ENCODE data around the gene ELF3. TPM values are rescaled to one million over a fixed set of nuclear protein-coding genes. Genes with fewer than 3 reads are reported as not detected.

The ELF3 gene
- total RNA-seq, 1 donor: under 0.01 TPM

DNA sequence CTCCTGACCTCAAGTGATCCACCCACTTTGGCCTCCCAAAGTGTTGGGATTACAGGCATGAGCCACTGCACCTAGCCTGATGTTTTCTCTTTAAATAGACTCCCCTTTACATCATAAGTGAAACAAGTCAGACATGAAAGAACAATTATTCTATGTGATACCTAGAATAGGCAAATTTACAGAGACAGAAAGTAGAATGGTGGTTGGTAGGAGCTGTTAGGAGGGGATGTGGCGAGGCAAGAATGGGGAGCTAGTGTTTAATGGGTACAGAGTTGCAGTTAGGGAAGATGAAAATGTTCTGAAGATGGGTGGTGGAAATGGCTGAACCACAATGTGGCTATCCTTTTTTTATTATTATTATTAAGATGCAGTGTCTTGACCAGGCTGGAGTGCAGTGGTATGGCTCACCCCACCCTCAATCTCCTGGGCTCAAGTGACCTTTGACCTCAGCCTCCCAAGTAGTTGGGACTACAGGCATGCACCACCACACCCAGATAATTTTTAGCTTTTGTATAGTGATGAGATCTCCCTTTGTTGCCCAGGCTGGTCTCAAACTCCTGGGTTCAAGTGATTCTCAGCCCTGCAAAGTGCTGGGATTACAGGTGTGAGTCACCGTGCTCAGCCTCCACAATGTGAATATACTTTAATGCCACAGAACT, 28.4 kb downstream of the ELF3 start:
- Histone ChIP-seq H3K4me3 (ENCODE audit: insufficient read depth, low read length) (no peak overlapping the region), H4K20me1 (ENCODE audit: insufficient read depth, low read length) (no peaks in the 10 kb centered on the region), H3K27me3 (ENCODE audit: insufficient read depth, low read length) (no peaks in the 10 kb centered on the region), H2AFZ (ENCODE audit: low read length) (no peak overlapping the region), H3K27ac (ENCODE audit: low read depth, low read length) (no peak overlapping the region), H3K36me3 (ENCODE audit: insufficient read depth, low read length) (no peaks in the 10 kb centered on the region), H3K4me1 (ENCODE audit: insufficient read depth, low read length) (peaks cover 18% of the 10 kb centered on the region), H3K79me2 (ENCODE audit: insufficient read depth, low read length) (no peaks in the 10 kb centered on the region), H3K9me3 (ENCODE audit: low read depth, low read length) (no peaks in the 10 kb centered on the region), H3K4me2 (ENCODE audit: insufficient read depth, low read length) (no peak overlapping the region)
- TF ChIP-seq, protein P1, sequence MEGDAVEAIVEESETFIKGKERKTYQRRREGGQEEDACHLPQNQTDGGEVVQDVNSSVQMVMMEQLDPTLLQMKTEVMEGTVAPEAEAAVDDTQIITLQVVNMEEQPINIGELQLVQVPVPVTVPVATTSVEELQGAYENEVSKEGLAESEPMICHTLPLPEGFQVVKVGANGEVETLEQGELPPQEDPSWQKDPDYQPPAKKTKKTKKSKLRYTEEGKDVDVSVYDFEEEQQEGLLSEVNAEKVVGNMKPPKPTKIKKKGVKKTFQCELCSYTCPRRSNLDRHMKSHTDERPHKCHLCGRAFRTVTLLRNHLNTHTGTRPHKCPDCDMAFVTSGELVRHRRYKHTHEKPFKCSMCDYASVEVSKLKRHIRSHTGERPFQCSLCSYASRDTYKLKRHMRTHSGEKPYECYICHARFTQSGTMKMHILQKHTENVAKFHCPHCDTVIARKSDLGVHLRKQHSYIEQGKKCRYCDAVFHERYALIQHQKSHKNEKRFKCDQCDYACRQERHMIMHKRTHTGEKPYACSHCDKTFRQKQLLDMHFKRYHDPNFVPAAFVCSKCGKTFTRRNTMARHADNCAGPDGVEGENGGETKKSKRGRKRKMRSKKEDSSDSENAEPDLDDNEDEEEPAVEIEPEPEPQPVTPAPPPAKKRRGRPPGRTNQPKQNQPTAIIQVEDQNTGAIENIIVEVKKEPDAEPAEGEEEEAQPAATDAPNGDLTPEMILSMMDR (IDR thresholded peaks at IDR 0.05; ENCODE audit: extremely low read depth, low read depth, low read length): no peak
- DNase-seq (ENCODE audit: insufficient read length, low spot score, missing footprints): no peak

DNA sequence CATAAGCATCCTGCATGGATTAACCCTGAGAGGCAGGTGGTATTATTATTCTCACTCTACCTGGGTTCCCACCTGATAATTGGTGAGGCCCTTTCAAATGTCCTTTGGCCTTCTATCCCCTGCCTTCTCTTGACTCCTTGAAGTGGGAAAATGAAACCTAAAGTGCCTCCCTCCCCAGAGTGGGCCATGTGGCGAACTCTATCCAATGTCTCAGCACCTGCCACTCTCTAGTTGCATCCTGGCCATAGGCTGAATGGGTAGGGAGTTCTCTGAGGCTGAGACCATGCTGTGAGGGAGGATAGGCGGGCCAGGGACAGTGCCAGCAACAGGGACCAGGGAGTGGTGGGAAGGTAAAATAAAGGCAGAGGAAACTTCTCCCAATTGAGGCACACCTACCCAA, 35.3 kb downstream of the ELF3 start:
- Histone ChIP-seq H3K36me3 (ENCODE audit: insufficient read depth, low read length) (no peaks in the 10 kb centered on the region), H3K79me2 (ENCODE audit: insufficient read depth, low read length) (no peaks in the 10 kb centered on the region), H3K9me3 (ENCODE audit: low read depth, low read length) (no peaks in the 10 kb centered on the region), H3K4me2 (ENCODE audit: insufficient read depth, low read length) (no peak overlapping the region), H3K27ac (ENCODE audit: low read depth, low read length) (no peak overlapping the region), H2AFZ (ENCODE audit: low read length) (no peak overlapping the region), H3K4me1 (ENCODE audit: insufficient read depth, low read length) (no peaks in the 10 kb centered on the region), H4K20me1 (ENCODE audit: insufficient read depth, low read length) (no peaks in the 10 kb centered on the region), H3K27me3 (ENCODE audit: insufficient read depth, low read length) (no peaks in the 10 kb centered on the region), H3K4me3 (ENCODE audit: insufficient read depth, low read length) (no peak overlapping the region)
- TF ChIP-seq, protein P1 (IDR thresholded peaks at IDR 0.05; ENCODE audit: extremely low read depth, low read depth, low read length): no peak
- no peak for DNase-seq (ENCODE audit: insufficient read length, low spot score, missing footprints)

DNA sequence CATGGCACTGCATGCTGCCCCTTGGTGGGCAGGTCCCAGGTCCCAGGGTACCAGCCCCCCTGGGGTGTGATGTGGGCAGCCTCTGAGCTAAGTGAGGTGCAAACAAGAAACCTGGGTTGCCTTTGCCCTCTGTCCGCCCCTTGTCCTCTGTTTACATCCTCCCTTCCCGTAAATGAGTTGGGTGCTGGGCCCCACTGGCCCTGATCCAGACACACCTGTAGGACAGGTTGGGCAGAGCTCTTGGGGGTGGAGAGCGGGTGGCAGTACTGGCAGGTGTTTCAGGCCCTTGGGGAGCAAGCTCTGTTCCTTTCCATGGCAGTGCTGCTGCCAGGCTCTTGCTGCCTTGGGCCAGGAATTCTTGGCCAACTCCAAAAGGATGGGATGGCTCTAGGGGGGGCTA, 35.8 kb downstream of the ELF3 start:
- no peaks in the 10 kb centered on the region for H3K4me1 ChIP-seq (ENCODE audit: insufficient read depth, low read length)
- H3K4me3 ChIP-seq (ENCODE audit: insufficient read depth, low read length): no peak overlapping the region
- TF ChIP-seq, protein P1 (IDR thresholded peaks at IDR 0.05; ENCODE audit: extremely low read depth, low read depth, low read length): no peak
- H3K27me3 ChIP-seq (ENCODE audit: insufficient read depth, low read length): no peaks in the 10 kb centered on the region
- no peaks in the 10 kb centered on the region for H3K36me3 ChIP-seq (ENCODE audit: insufficient read depth, low read length)
- no peak overlapping the region for H3K4me2 ChIP-seq (ENCODE audit: insufficient read depth, low read length)
- no peak overlapping the region for H2AFZ ChIP-seq (ENCODE audit: low read length)
- H4K20me1 ChIP-seq (ENCODE audit: insufficient read depth, low read length): no peaks in the 10 kb centered on the region
- no peak overlapping the region for H3K27ac ChIP-seq (ENCODE audit: low read depth, low read length)
- H3K9me3 ChIP-seq (ENCODE audit: low read depth, low read length): no peaks in the 10 kb centered on the region
- H3K79me2 ChIP-seq (ENCODE audit: insufficient read depth, low read length): no peaks in the 10 kb centered on the region
- peak; percentile 68 for DNase-seq (ENCODE audit: insufficient read length, low spot score, missing footprints)

DNA sequence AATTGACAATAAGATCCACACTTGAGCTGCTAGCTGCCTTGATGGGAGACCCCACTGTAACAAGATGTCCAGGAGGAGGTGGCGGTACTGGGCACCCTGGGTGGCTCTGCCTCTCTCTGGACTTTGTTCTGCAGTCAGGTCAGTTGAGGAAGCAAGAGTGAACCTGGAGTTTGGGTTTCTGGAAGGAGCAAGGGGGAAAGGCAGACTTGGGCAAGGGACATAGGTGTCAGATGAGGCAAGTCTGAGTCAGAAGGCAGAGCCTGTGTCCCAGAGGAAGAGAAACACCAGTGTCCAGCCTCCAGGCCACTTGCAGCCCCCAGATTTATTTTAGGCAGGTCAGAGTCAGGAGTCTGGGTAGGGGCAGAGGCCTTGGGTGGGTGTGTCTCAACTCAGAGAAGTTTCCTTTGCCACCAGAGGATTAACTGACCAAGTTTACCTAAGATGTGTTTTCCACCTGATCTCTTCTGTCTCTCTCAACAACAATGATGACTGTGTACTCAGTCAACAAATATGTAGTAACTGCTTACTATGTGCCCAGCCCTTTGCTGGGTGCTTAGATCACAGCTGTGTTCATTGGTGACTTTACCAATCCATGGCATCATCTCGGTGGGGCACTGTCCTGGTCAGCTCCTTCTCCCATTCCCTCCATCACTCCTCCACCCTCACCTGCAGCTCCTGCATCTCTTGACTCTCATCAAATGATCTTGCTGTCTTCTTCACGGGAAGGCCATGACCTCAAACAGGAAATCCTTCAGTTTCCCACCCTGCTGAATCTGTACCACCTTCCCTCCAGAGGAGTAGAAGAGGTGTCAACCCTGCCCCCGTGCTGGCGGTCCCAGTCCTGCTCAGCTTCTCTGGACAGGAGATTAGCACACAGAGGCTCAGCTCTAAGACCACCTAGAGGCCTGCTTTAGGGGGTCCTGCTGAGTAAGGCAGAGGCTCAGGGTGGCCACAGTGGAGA, 36.6 kb downstream of the ELF3 start:
- Histone ChIP-seq H3K79me2 (ENCODE audit: insufficient read depth, low read length) (no peaks in the 10 kb centered on the region), H4K20me1 (ENCODE audit: insufficient read depth, low read length) (no peaks in the 10 kb centered on the region), H3K4me2 (ENCODE audit: insufficient read depth, low read length) (no peak overlapping the region), H3K4me3 (ENCODE audit: insufficient read depth, low read length) (no peak overlapping the region), H3K27ac (ENCODE audit: low read depth, low read length) (no peak overlapping the region), H3K27me3 (ENCODE audit: insufficient read depth, low read length) (no peaks in the 10 kb centered on the region), H2AFZ (ENCODE audit: low read length) (no peak overlapping the region), H3K9me3 (ENCODE audit: low read depth, low read length) (no peaks in the 10 kb centered on the region), H3K36me3 (ENCODE audit: insufficient read depth, low read length) (no peaks in the 10 kb centered on the region), H3K4me1 (ENCODE audit: insufficient read depth, low read length) (no peaks in the 10 kb centered on the region)
- DNase-seq (ENCODE audit: insufficient read length, low spot score, missing footprints): peak; percentile 64
- TF ChIP-seq, protein P1 (IDR thresholded peaks at IDR 0.05; ENCODE audit: extremely low read depth, low read depth, low read length): no peak
